GM19397 (cell line): ENCODE results near the gene TPRA1.

ENCODE experiments used
- ATAC-seq: cut with Tn5 transposase; IDR thresholded peaks from one replicate; pipeline ENCODE4 v1.9.1; 2021; ENCODE audit warnings: mild to moderate bottlenecking, moderate library complexity; ENCODE audit not compliant: unreplicated experiment

Gene TPRA1

DNA sequence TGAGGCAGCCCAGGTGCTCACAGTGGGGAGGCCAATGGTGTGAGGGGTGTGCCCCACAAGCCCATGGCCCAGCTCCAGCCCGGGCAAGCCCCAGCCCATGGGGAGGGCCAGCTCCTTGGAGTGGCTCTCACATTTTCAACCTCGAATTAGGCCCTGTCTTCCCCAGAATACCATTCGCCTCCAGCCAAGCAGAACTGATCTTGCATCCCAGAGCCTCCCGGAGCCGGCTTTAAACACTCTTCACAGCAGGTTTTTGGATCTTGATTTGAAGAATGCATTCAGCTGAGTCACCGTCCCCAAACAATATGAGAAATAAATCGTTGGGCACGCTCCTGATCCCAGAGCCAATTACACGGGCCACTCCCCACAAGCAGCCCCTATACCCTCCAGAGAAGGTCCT is 23.7 kb downstream of the TPRA1 start:
- no peak for ATAC-seq

DNA sequence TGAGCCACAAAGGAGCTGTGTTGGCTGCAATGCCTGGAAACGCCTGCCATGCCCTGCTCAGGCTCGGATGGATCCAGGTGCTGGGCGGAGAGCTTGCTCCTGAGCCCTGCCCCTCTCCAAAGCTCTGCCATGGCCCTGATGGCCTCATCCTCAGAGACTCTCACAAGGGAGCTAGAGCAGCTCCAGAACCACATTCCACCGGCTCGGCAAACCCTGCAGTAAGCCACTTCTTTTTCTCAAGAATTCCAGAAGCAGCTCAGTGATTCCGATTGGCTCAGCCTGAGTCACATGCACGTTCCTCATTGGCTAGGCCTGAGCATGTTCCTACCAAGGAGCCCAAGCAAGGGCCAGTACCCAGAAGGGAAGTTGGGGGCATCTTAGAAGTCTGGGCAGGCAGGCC is 24.8 kb downstream of the TPRA1 start:
- no peak for ATAC-seq

DNA sequence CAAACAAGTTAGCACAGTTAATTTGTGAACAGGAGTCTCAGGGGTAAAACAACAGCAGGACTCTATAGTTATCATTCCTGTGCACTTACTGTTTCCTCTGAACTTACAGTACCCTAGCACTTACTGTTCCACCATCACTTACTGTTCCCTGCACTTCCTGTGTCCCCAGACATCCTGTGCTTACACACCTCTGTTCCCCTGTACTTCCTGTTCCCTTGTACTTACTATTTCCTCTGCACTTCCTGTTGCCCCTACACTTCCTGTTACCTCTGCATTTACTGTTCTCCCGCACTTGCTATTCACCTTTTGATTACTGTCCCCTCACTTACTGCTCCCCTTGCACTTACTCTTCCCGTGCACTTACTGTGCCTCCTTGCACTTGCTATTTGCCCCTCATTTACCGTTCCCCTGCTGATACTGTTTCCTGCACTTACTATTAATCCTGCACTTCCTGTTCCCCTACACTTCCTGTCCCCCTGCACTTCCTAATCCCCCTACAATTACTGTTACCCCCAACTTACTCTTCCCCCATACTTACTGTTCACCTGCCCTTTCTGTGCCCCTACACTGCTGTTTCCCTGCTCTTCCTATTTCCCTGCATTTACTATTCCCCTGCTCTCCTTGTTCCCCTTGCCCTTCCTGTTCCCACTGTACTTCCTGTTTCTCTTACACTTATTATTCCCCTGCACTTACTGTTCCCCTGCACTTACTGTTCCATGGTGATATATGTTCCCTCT is 30.3 kb downstream of the TPRA1 start:
- ATAC-seq = no peak

DNA sequence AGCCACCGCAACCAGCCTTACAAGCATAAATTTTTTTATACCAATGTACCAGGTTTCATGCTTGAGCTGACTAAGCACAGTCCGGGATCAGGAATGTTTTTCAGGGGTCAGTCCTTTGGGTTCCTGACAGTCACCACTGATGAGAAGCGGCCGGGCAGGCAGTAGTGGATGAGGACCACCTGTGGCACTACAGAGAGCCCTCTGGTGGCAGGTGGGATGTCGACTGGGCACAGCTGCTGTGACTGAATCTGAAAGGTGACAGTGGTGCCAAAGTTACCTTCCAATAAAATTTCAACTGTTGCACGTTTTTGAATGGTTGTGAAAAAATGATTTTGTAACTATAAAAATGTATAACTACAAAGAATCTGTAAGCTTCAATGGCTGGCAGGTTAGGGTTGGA is 34.0 kb downstream of the TPRA1 start:
- no peak for ATAC-seq

DNA sequence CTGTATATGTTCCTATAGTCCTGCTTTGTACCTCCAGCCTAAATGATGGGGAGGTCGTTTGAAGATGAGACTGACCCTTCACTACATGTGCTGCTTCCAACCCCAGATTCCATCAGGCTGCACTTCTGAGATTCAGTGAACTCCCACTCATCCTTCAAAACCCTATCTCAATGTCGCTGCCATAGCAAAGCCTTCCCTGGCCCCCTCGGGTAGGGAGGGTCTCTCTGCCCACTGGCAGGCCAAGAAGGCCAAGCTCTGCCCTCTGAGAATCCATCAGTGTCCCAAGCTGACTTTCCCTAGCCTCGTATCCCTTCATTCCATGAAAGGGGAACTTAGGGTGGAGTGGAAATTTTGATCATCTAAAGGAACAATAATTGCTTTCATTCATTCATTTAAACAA is 35.4 kb downstream of the TPRA1 start:
- ATAC-seq = no peak

DNA sequence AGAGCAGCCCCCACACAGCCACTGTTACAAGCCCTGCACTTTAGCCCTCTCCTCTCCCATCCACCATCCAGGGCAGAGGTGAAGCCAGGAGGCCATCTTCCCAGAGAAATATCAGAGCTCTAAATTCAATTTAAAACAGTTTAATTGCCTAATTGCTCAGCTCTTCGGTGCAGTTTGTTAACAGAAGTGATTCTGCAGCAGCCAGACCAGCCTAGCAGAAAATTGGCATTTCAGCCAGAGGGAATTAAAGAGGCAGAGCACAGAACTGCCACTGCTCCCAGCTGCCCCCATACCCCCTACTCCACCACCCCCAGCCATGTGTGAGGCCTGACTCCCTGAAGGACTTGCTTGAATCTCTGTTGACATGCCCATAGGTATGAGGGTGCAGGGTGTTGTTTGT is 38.5 kb downstream of the TPRA1 start:
- no peak for ATAC-seq

DNA sequence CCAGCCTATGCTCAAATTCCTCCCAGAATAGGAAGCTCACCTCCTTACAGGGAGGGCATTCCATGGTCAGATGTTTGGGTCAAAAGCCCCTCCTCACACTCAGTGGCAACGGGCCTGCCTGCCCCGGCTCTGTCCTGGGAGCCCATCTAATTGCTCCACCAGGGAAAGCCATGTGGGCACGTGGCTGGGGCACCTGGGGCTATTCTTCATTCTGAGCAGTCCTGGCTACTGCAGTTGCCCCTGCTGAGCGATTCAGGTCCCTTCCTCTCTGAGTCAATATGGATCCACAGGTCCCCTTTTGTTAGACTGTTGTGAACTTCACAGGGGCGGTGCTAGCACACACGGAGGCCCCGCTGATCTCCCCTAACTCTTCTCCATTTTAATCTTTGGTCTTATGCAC is 39.4 kb downstream of the TPRA1 start:
- ATAC-seq = no peak

DNA sequence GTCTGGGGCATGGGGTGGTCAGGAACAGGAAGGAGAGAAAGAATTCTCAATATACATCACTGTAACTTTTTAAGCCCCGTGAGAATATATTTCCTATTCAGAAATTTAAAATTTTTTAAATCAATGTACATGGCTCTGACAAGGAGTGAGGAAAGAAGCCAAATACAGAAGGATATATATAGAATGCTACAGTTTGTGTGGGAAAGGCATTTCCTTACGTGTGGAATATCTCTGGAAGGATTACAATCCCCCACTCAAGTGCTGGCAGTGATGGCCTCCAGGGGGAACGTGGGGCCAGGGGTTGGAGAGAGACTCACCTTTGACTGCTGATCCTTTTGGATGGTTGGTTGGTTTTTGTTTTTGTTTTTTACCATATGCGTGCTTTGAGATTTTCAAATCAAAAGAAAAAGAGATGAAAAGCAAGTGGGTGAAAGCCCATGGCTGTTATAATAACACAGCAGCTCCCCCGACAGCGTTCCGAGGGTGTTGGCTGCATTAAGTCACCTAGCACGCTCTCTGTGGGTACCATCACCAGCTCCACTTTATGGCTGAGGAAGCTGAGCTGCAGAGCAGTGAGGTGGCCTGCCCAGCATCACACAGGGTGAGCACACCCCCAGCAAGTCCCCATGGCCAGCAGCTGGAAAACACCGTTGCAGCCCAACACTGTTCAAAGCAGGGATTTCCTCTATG is 39.9 kb downstream of the TPRA1 start:
- ATAC-seq = no peak

DNA sequence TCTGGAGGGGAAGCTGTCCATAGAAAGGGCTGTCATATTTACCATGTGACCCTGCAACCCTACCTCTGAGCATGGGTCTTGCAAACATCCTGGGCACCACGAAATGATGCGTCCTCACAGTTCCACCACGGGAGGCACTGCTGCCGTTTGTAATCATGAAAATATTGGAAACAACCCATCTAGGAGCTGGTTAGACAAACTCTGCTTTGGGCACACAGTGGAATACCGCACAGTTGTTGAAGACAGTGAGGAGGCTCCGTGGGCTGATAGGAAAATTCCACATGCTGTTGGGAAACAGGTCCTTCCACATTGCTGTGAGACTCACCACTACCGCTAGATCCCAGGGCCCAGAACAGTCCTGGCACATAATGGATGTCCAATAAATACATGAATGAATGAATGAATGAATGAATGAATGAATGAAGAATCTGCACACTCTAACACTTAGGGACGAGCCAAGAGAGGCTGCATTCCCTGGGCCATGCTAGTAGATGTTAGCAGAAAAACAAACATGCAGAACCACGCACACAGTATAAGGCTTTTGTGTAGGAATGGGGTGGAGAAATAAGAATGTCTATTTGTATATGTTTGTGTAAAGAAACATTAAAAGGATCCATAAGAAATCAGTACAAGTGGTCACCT is 40.6 kb downstream of the TPRA1 start:
- ATAC-seq = no peak

DNA sequence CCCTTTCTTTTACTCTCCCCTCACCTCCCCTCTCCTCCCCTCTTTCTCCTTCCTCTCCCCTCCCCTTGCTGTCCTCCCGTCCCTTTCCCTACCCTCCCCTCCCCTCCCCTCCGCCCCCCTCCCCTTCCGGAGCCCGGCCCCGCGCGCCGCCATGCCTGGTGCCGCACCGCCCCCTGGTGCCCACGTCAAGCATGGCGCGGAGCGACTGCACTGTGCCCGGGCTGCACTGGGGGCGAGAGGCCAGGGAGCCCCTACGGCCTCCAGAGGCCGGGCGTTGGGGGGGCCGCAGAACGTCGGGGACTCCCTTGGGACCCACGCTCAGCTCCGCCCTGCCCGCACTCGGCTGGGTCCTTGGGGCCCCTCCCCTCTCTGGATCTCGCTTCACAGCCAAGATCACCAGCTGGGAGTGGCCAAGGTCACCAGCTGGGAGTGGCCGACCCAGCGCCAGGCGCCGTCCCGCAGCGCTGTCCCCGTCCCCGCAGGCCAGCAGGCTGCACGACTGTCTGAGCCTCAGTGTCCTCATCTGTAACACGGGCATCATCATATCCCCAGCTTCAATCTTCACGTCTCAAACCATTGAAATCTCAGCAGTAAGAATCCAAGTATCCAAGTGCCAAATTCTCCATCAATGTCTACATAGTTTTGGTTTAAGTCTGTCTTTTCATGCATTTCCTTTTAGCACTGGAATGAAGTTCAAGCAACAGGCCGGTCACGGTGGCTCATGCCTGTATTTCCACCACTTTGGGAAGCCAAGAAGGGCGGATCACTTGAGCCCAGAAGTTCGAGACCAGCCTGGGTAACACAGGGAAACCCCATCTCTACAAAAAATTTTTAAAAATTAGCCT is 42.5 kb downstream of the TPRA1 start:
- ATAC-seq = peak; percentile 64

DNA sequence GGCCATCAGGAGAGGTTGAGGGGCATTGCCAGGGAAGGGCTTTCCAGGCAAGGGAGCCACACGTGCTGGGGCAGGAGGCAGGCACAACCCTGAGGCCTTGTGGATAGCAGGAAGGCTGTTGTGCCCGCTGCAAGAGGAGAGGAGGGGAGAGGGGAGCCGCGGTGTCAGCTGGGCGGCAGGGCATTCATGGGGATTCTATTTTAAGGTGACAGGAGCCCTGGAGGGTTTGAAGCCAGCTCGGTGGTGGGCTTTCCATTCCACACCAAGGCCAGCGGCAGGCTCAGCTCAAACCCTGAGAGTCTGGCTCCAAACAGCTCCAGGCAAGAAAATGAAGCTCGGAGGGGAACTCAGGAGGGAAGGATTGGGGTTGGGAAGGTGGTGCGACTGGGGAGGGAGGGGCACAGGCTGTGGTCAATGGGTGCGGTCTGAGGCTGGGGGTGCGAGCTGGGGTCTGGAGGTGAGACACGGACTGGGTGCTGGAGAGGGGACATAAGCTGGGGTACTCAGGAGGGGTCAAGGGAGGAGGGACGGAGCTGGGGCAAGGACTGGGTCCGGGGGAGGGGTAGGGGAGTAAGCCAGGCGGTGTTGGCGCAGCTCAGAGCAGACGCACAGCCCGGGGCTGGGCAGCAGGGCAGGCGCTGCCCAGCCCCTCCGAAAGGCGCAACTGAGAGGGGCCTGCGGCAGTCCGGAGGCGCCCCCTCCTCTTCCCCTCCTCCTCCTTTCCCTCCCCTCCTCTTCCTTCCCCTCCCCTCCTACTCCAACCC is 43.4 kb downstream of the TPRA1 start:
- no peak for ATAC-seq

DNA sequence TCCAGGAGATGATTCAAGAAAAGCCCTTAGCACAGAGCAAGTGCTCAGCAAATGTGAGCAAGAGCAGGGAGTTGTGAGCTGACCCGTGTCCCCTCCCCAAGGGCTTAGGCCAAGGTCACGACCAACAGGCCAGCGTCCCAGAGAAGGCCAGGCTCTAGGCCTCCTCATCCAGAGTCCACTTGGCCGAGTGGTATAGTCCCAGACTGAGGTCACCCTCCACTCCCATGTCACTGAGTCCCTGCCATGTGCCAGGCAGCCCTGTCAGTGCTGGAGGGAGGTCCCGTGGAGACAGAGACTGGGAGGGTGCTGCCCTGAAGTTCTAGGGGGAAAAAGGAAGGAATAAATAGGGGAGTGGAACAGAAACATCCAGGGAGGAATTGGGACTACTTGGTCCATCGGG is 44.0 kb downstream of the TPRA1 start:
- no peak for ATAC-seq

DNA sequence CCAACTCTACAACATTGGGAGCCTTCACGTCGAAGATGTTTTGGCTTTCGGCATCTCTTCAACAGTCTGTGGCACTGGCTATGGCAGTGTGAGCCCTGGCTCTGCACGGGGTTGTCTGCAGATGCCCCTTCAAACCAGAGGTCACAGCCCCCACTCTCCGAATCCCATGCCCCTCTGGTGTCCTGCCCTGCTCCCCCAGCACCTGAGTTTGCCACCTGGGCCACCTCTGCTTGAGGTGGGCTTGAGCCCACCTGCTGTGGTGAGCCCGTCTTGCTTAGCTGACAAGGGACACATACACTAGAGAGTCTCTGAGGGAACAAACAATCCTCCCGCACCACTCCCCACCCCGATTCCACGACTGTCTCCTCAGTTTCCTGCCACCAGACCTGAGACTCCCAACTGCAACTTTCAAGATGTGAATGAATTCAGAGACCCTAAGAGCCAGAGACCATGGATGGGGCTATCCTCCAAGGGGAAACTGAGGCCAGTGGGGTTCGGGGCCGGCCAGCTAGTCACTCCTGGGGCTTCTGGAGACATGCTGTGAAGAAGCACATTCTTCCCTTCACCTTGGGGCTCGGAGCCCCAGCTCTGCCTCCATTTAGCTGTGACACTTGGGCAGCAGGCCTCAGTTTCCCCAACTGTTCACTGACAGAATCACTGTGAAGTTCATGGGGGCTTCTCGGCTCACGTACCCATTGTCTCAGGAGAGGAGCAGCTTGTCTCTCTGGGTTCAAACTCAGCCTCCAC is 44.6 kb downstream of the TPRA1 start:
- ATAC-seq = no peak

DNA sequence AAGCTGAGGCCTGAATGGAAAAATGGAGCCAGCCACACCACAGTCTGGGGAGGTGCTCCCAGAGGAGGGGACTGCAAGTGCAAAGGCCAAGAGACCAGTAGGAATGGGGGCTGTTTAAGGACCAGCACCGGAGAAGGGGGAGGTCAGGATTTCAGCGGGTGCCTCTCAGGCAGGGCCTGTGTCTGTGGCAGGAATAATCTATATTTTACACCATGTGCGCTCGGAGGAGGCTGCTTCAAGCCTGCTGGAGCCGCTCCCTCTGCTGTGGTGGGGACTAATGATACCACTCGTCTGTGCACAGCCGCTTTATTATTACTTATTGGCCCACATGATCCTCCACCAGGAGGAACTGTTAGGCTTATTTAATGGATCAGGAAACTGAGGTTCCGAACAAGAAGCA is 45.3 kb downstream of the TPRA1 start:
- no peak for ATAC-seq

DNA sequence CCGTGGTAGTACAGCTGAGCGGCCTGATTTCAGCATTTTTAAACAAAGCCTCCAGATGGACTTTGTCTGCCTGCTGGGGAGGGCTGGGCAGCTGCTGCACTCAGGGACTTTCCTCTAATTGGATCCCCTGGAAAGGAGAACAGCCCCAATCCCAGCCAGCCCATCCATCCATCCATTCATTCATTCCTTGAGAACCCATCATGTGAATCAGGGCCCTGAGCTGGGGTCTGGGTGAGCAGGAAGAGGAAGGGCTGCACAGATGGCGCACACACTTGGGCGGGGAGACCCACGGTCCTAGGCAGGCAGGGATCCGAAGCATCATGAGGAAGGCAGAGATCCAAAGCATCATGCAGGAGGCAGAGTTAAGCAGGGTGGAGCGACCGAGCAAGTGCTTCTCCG is 45.7 kb downstream of the TPRA1 start:
- no peak for ATAC-seq

DNA sequence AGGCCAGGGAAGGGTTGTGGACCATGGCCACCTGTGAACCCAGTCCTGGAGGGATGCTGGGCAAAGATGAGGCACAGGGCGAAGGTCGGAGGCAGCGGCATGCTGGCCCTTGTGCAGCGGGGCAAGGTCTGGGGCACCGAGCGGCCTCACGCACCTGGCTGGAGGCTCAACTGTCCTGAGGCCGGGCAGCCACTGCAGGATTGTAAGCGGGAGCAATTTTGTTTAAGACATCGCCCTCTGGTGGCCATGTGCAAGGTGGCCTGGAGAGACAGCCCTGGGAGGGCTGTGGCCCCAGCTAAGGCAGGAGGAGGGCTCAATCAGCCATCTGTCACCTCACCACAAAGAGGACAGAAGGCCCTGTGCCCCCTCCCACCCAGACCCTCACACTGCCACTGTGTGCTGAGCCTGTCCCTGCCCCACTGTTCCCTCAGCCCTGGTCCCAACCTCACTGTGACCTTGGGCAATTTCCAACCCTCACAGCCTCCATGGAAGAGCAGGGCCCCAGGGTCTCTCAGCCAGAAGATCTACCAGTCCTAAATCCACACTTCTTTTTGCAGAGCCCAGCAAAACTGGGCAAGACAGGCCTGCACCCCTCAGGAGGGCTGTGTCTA is 46.2 kb downstream of the TPRA1 start:
- ATAC-seq = peak; percentile 56

DNA sequence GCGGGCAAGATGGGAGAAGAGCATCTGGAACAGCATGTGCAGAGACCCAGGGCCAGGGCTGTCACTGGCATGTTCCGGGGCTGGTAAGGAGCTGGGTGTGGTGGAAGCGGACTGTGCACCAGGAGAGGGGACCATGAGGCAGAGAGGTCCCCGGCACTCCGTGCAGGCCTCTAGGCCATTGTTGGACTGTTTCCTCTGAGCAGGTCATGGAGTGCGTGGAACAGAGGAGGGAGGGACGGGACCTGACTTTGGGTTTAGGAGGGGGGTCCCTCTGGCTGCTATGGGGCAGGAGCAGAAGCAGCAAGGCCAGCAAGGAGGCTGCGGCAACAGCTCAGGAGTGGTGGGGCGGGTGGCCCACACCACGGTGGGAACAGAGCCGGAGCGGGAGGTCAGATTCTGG is 47.1 kb downstream of the TPRA1 start:
- ATAC-seq = no peak

DNA sequence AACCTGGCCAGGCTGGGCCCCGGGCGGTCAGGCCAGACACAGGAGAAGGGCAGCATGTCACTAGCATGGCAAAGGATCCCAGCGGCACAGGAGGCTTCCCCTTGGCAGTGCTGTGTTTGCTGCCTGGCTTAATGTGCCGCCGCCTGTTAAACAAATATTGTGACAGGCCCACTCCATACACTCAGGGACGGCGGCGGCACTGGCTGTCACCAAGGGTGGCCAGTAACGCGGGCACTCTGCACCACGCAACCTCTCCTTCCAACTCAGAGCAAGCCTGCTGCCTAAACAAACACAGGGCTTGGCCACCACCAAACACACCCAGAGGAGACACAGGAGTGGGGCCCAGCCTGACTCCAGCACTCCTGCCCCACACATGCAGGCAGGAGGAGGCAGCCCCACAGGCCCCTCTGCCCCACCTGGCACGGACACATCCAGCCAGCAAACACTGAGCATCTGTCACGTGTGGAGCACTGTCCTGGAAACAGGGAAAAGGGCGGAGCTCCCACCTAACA is 48.0 kb downstream of the TPRA1 start:
- ATAC-seq = no peak

DNA sequence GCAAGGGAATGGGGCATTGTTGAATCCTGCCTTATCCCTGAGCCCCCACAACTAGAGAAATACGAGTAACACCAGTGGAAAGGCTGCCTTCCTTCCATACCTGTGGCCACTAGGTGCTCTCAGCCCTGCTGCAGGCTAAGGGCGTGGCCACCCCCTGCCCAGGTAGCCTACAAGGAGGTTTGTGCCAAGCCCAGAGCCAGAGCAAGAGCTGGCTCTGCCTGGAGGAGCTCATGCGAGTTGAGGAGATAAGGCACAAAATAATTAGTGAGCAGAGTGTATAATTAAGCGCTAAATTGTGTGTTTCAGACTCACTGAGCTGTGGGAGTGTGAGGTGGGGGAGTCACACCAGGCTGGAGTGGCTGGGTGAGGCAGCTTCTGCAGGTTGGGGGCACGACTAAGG is 49.2 kb downstream of the TPRA1 start:
- ATAC-seq = no peak
